Measurements from ENCODE around the gene TNFRSF4.

The TNFRSF4 gene

GRCh38 chr1:1212780-1213344 lies 1.1 kb downstream of the TNFRSF4 start:
- Histone ChIP-seq H3K79me2 (ENCODE audit: control insufficient read depth, insufficient read depth, low read length) (no peaks in the 10 kb centered on the region), H2BK120ac (ENCODE audit: low read depth, low read length) (no peak overlapping the region), H3K27me3 (ENCODE audit: insufficient read depth, low read length, poor library complexity) (no peaks in the 10 kb centered on the region), H3K36me3 (ENCODE audit: control insufficient read depth, insufficient read depth, low read length) (no peaks in the 10 kb centered on the region), H3K79me1 (ENCODE audit: low read length) (no peaks in the 10 kb centered on the region), H3K27ac (ENCODE audit: low read depth, low read length) (no peak overlapping the region), H4K5ac (ENCODE audit: low read length) (no peak overlapping the region), H3K4me1 (ENCODE audit: control insufficient read depth, low read depth, low read length) (no peaks in the 10 kb centered on the region), H4K8ac (ENCODE audit: low read depth, low read length) (no peak overlapping the region), H3K9ac (ENCODE audit: low read length) (no peak overlapping the region), H2AK5ac (ENCODE audit: low read length) (no peak overlapping the region), H2BK15ac (replicated peaks; ENCODE audit: low read depth) (no peak overlapping the region), H3K56ac (ENCODE audit: low read length) (no peak overlapping the region), H3K4me2 (ENCODE audit: low read length) (no peak overlapping the region), H3K18ac (ENCODE audit: low read length) (no peak overlapping the region), H3K4ac (ENCODE audit: low read depth, low read length) (no peak overlapping the region), H3K23ac (ENCODE audit: low read length) (no peak overlapping the region), H2BK5ac (ENCODE audit: low read length) (no peak overlapping the region), H3K4me3 (ENCODE audit: low read length) (no peak overlapping the region)
- no peak for DNase-seq
- WGBS (ENCODE audit: extremely low coverage, insufficient coverage, low lambda C conversion rate), result no CpG with 5 or more reads among the region's 24 CpGs

GRCh38 chr1:1211541-1212441 lies 2.2 kb downstream of the TNFRSF4 start:
- Histone ChIP-seq H3K4ac (ENCODE audit: low read depth, low read length) (no peak overlapping the region), H3K4me3 (ENCODE audit: low read length) (no peak overlapping the region), H3K4me2 (ENCODE audit: low read length) (no peak overlapping the region), H2BK15ac (replicated peaks; ENCODE audit: low read depth) (no peak overlapping the region), H3K9ac (ENCODE audit: low read length) (no peak overlapping the region), H3K23ac (ENCODE audit: low read length) (no peak overlapping the region), H3K56ac (ENCODE audit: low read length) (no peak overlapping the region), H3K27ac (ENCODE audit: low read depth, low read length) (no peak overlapping the region), H3K36me3 (ENCODE audit: control insufficient read depth, insufficient read depth, low read length) (no peaks in the 10 kb centered on the region), H4K5ac (ENCODE audit: low read length) (no peak overlapping the region), H2AK5ac (ENCODE audit: low read length) (no peak overlapping the region), H4K8ac (ENCODE audit: low read depth, low read length) (no peak overlapping the region), H2BK120ac (ENCODE audit: low read depth, low read length) (no peak overlapping the region), H3K79me1 (ENCODE audit: low read length) (no peaks in the 10 kb centered on the region), H3K79me2 (ENCODE audit: control insufficient read depth, insufficient read depth, low read length) (no peaks in the 10 kb centered on the region), H3K18ac (ENCODE audit: low read length) (no peak overlapping the region), H3K27me3 (ENCODE audit: insufficient read depth, low read length, poor library complexity) (no peaks in the 10 kb centered on the region), H2BK5ac (ENCODE audit: low read length) (no peak overlapping the region), H3K4me1 (ENCODE audit: control insufficient read depth, low read depth, low read length) (no peaks in the 10 kb centered on the region)
- WGBS (ENCODE audit: extremely low coverage, insufficient coverage, low lambda C conversion rate), result no CpG with 5 or more reads among the region's 28 CpGs
- no peak for DNase-seq

GRCh38 chr1:1210726-1211540 lies 3.0 kb downstream of the TNFRSF4 start:
- H3K79me1 ChIP-seq (ENCODE audit: low read length), result no peaks in the 10 kb centered on the region
- H3K18ac ChIP-seq (ENCODE audit: low read length), result no peak overlapping the region
- no peak overlapping the region for H3K9ac ChIP-seq (ENCODE audit: low read length)
- no peaks in the 10 kb centered on the region for H3K79me2 ChIP-seq (ENCODE audit: control insufficient read depth, insufficient read depth, low read length)
- H4K8ac ChIP-seq (ENCODE audit: low read depth, low read length), result no peak overlapping the region
- H2BK5ac ChIP-seq (ENCODE audit: low read length), result no peak overlapping the region
- H2AK5ac ChIP-seq (ENCODE audit: low read length), result no peak overlapping the region
- H3K23ac ChIP-seq (ENCODE audit: low read length), result no peak overlapping the region
- no CpG with 5 or more reads among the region's 31 CpGs for WGBS (ENCODE audit: extremely low coverage, insufficient coverage, low lambda C conversion rate)
- no peaks in the 10 kb centered on the region for H3K27me3 ChIP-seq (ENCODE audit: insufficient read depth, low read length, poor library complexity)
- no peak overlapping the region for H3K4ac ChIP-seq (ENCODE audit: low read depth, low read length)
- no peak overlapping the region for H4K5ac ChIP-seq (ENCODE audit: low read length)
- H3K27ac ChIP-seq (ENCODE audit: low read depth, low read length), result no peak overlapping the region
- no peak overlapping the region for H2BK120ac ChIP-seq (ENCODE audit: low read depth, low read length)
- H3K36me3 ChIP-seq (ENCODE audit: control insufficient read depth, insufficient read depth, low read length), result no peaks in the 10 kb centered on the region
- no peak overlapping the region for H3K4me2 ChIP-seq (ENCODE audit: low read length)
- no peak overlapping the region for H2BK15ac ChIP-seq (replicated peaks; ENCODE audit: low read depth)
- H3K4me1 ChIP-seq (ENCODE audit: control insufficient read depth, low read depth, low read length), result no peaks in the 10 kb centered on the region
- DNase-seq, result no peak
- H3K56ac ChIP-seq (ENCODE audit: low read length), result no peak overlapping the region
- H3K4me3 ChIP-seq (ENCODE audit: low read length), result no peak overlapping the region

- H3K27ac ChIP-seq (ENCODE audit: low read depth, low read length), result no peak overlapping the region
- no peak overlapping the region for H4K8ac ChIP-seq (ENCODE audit: low read depth, low read length)
- H3K27me3 ChIP-seq (ENCODE audit: insufficient read depth, low read length, poor library complexity), result no peaks in the 10 kb centered on the region
These were observed 5.1 kb downstream of the TNFRSF4 start for GRCh38 chr1:1208713-1209433.

GRCh38 chr1:1207571-1207892 lies 6.4 kb downstream of the TNFRSF4 start:
- Histone ChIP-seq H3K4me3 (ENCODE audit: low read length) (no peak overlapping the region), H3K27me3 (ENCODE audit: insufficient read depth, low read length, poor library complexity) (no peaks in the 10 kb centered on the region), H3K4me1 (ENCODE audit: control insufficient read depth, low read depth, low read length) (no peaks in the 10 kb centered on the region), H4K5ac (ENCODE audit: low read length) (no peak overlapping the region), H3K56ac (ENCODE audit: low read length) (no peak overlapping the region), H3K4ac (ENCODE audit: low read depth, low read length) (no peak overlapping the region), H3K79me1 (ENCODE audit: low read length) (no peaks in the 10 kb centered on the region), H2AK5ac (ENCODE audit: low read length) (no peak overlapping the region), H2BK5ac (ENCODE audit: low read length) (no peak overlapping the region), H3K36me3 (ENCODE audit: control insufficient read depth, insufficient read depth, low read length) (no peaks in the 10 kb centered on the region), H3K4me2 (ENCODE audit: low read length) (no peak overlapping the region), H3K18ac (ENCODE audit: low read length) (no peak overlapping the region), H3K23ac (ENCODE audit: low read length) (no peak overlapping the region), H2BK15ac (replicated peaks; ENCODE audit: low read depth) (no peak overlapping the region), H3K27ac (ENCODE audit: low read depth, low read length) (no peak overlapping the region), H3K9ac (ENCODE audit: low read length) (no peak overlapping the region), H2BK120ac (ENCODE audit: low read depth, low read length) (no peak overlapping the region), H4K8ac (ENCODE audit: low read depth, low read length) (no peak overlapping the region), H3K79me2 (ENCODE audit: control insufficient read depth, insufficient read depth, low read length) (no peaks in the 10 kb centered on the region)
- DNase-seq, result no peak
- no CpG with 5 or more reads among the region's 11 CpGs for WGBS (ENCODE audit: extremely low coverage, insufficient coverage, low lambda C conversion rate)

More at GRCh38 chr1:1208713-1209433, 5.1 kb downstream of the TNFRSF4 start:
- Histone ChIP-seq H2BK120ac (ENCODE audit: low read depth, low read length) (no peak overlapping the region), H3K79me1 (ENCODE audit: low read length) (no peaks in the 10 kb centered on the region), H4K5ac (ENCODE audit: low read length) (no peak overlapping the region), H3K56ac (ENCODE audit: low read length) (no peak overlapping the region), H3K36me3 (ENCODE audit: control insufficient read depth, insufficient read depth, low read length) (no peaks in the 10 kb centered on the region), H2BK15ac (replicated peaks; ENCODE audit: low read depth) (no peak overlapping the region), H2AK5ac (ENCODE audit: low read length) (no peak overlapping the region), H3K79me2 (ENCODE audit: control insufficient read depth, insufficient read depth, low read length) (no peaks in the 10 kb centered on the region), H2BK5ac (ENCODE audit: low read length) (no peak overlapping the region), H3K9ac (ENCODE audit: low read length) (no peak overlapping the region), H3K4me3 (ENCODE audit: low read length) (no peak overlapping the region), H3K18ac (ENCODE audit: low read length) (no peak overlapping the region), H3K23ac (ENCODE audit: low read length) (no peak overlapping the region), H3K4ac (ENCODE audit: low read depth, low read length) (no peak overlapping the region), H3K4me1 (ENCODE audit: control insufficient read depth, low read depth, low read length) (no peaks in the 10 kb centered on the region), H3K4me2 (ENCODE audit: low read length) (no peak overlapping the region)
- no CpG with 5 or more reads among the region's 38 CpGs for WGBS (ENCODE audit: extremely low coverage, insufficient coverage, low lambda C conversion rate)
- no peak for DNase-seq
